GM19351 (cell line): ENCODE results near the gene LZTS2.
"Not testable (repeated sequence)": the region's sequence is repeated elsewhere in the genome, so short reads cannot be mapped to it uniquely, and the experiment has no call there.

Experiments
- ATAC-seq: cut with Tn5 transposase; IDR thresholded peaks from one replicate; pipeline ENCODE4 v1.9.1; 2021; ENCODE audit warnings: mild to moderate bottlenecking, moderate library complexity; ENCODE audit not compliant: unreplicated experiment

The LZTS2 gene, protein sequence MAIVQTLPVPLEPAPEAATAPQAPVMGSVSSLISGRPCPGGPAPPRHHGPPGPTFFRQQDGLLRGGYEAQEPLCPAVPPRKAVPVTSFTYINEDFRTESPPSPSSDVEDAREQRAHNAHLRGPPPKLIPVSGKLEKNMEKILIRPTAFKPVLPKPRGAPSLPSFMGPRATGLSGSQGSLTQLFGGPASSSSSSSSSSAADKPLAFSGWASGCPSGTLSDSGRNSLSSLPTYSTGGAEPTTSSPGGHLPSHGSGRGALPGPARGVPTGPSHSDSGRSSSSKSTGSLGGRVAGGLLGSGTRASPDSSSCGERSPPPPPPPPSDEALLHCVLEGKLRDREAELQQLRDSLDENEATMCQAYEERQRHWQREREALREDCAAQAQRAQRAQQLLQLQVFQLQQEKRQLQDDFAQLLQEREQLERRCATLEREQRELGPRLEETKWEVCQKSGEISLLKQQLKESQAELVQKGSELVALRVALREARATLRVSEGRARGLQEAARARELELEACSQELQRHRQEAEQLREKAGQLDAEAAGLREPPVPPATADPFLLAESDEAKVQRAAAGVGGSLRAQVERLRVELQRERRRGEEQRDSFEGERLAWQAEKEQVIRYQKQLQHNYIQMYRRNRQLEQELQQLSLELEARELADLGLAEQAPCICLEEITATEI

DNA sequence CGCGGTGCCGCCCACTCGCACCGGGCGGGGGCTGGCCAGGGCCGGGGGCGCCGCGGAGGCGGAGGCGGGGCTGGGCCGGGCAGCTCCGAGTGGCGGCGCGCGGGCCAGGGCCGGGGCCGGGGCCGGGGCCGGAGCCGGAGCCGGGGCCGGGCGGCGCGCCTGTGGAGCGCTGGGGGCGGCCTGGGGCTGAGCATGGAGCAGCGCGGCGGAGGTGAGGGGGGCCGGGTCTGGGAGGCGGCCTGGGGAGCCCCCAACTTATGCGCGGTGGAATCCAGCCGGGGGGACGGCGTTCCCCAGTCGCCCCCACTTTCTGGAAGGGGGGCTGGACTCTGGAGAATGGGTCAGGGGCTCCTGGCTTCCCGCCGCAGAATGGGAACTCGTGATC is at the start of gene LZTS2:
Gene LZTS2, plus strand, starts transcription at position 67 of the 385 bp plus-strand sequence. CDS start 2,731 bp downstream, outside the sequence.
- ATAC-seq, result no peak

DNA sequence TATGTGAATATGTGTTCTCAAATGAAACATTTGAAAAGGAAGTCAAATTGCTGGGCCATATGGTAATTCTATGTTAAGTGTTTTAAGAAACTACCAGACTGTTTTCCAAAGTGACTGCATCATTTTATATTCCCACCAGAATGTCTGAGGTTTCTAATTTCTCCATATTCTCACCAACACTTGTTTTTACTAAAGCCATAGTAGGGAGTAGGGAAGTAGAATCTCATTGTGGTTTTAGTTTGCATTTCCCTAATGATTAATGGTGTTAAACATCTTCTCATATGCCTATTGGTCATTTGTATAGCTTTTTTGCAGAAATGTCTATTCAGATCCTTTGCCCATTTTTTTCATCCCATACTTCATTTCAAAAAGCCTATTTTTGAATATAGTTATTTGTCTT is 39.4 kb upstream of the LZTS2 start:
- no peak for ATAC-seq

DNA sequence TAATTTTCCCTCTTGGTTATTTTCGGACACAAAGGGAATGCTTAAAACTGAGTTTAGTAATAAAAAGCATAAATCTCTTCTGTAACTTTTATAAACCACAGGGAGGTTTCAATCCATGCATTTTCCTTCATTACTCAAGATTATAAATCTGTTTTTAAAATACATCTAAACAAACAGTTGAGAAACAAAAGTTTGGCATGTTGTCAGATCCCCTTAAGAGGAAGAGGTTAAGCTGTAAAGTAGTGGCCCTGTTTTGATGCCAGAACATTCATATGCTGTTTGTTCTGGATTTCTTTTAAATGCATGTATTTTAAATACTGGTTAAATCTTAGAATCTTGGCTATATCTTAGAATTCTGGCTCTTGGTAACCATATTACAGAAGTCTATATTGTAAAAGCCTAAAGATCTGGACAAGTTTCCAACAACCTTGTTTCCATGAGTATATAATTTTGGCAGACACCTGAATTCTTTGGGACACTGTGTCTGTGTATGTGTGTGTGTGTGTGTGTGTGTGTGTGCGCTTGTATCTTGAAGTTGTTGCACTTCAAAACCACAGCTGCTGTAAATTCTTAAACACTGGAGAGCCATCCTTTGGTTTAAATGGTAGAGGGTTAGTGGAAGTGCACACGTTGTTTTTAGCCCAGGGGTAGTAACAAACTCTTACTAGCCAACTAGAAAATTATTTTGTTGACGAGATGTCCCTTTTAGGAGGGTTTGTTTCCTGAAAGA is 37.1 kb upstream of the LZTS2 start:
- ATAC-seq, result no peak

DNA sequence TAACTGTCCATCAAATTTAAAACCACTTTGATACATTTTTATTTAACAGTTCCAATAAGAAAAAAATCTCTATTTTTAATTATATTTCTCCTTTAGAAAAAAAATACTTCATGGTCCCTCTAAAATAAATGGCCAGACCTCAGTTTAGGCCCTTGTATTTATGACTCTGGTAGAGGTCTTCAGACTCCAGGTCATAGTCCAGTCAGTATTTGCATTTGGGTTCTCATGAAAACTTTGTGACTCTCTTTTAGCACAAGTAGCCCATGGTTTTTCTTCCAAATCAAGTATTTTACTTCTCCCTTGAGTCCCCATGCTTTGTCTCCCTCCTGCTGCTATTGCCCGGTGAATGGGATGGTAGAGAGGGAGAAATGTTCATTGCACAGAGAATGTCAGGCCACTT is 35.8 kb upstream of the LZTS2 start:
- no peak for ATAC-seq

DNA sequence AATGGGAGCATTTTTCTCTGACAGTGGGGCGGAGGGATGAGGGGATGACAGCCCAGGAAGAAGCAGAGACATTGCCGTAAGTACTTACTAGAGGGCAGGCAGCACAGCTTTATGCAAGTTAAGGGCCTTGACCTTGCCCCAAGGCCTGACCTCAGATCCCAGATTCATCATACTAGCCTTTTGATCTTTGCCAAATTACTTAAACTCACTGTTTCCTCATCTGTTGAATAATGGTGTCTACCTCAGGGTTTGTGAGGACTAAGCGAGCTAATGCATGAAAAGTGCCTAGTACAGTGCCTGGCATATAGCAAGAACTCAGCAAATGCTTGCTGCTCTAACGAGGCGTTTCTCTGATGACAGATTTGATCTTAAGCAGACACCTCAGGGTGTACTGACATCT is 33.8 kb upstream of the LZTS2 start:
- ATAC-seq, result no peak

DNA sequence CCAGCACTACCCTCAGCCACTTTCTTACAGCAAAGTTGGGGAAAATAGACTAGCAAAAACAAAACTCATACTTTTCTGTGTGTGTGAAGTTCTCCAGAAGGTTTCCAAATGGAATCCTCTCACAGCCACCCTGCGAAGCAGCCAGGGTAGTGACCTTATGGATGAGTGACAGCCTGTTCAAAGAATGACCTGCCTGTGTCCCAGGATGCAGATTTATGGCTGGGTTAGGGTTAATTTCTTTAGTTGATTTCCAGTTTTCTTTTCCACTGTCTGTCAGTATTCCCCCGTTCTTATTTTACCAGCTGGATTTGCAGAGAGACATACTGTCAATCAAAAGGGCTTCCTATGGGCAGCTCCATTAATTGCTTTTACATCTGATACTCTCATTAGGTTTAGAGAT is 32.7 kb upstream of the LZTS2 start:
- no peak for ATAC-seq

DNA sequence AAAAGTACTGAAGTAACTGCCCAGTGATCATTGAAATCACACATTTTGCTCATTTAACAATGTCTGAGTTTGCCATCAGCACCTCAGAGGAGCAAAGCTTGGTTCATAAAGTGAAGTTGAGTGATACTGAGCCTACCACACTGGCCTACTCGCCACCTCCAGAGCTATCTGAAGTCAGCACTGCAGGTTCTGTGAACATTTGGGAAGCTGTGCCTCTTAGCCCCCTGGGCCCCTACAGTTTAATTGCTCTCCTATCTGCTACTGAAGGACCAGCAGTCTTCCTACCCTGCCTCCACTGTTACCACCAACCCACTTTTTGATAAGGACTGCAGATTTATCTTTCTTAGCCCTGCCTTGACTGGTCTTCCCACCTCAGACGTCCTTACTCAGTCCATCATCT is 32.3 kb upstream of the LZTS2 start:
- no peak for ATAC-seq

DNA sequence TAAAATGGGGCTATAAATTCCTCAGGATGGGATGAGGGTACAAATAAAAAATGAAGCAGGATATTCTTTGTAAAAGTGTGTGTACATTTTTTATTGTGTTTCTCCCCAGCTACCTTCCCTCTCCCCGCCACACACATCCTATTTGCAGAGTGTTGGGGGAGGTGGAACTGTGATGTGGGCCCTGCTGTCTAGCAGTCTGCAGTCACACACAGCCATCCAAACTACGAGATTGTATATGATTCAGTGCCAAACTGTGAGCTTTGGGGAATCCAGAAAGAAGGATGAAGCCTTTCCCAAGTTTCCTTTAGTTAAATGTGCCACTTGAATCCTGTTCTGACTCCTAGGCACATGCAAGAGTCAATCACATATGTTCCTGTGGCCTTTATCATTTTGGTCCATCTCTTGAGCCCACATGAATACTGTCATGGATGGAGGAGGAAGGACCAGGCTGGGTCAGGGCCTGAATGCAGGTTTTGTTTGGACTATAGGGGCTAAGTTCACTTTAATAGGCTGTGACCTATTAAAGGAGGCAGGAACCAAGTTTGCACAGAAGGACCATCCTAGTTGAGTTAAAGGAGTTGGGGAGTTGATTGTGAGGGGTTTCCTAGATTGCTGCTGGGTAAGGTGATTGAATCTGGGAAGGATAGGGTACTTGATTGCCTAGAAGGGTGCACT is 31.4 kb upstream of the LZTS2 start:
- no peak for ATAC-seq

DNA sequence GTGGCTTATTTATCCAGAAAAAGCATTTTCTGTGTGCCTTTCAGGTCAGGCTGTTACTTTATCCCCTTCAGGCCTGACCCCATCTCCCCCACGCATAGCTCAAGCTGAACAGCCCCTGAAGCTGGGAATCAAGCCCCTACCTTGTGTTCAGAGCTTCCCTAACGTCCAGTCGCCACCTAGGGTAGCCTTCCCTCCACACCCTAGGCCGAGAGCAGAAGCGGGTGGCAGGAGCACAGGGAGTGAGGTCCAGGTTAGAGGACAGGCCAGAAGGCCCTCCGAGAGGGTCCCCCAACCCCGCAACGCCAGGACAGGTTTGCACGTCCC is 30.8 kb upstream of the LZTS2 start:
- ATAC-seq, result no peak

DNA sequence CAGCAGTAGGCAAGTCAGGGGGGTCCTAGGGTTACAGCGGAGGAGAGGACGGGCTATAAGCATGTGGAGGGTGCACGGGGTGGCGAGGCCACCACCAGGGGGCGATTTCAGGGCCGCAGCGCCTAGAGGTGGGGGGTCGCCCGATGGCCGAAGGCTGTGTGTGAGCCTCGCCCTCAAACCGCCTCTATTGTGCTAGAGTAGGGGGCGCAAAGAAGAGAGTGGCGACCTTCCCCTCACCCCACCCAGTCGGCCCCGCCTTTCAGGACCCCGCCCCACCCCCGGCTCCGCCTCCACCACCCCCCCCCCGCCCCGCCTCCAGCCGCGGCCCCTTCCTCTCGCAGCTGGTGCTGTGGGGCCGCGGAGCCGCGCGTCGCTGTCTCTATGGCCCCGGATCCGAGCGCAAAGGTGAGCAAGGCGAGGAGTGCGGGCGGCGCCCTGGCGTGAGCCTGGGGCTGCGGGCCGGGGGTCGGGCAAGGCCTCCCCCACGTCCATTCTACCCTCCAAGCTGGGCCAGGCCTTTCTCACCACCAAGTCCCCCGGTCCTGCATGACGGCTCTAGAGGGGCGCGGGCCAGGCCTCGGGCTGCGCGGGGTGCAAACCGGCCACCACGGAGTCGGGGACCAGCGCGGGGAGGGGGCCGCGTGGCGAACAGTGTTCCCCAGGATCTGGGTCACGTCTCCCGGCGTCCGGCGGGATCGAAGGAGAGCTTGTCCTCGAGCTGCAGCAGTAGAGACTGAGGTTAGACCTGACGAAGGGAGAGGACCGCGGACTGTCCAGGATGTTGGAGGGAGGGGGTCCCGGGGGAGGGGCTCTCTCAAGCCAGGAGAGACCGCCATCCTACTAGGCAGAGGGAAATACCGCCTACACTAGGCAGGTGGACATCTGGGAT is 30.2 kb upstream of the LZTS2 start, which contains the start of gene SEMA4G:
Gene SEMA4G, plus strand, starts transcription at position 318 of the 889 bp plus-strand sequence. CDS start 3,409 bp downstream, outside the sequence.
- no peak for ATAC-seq

DNA sequence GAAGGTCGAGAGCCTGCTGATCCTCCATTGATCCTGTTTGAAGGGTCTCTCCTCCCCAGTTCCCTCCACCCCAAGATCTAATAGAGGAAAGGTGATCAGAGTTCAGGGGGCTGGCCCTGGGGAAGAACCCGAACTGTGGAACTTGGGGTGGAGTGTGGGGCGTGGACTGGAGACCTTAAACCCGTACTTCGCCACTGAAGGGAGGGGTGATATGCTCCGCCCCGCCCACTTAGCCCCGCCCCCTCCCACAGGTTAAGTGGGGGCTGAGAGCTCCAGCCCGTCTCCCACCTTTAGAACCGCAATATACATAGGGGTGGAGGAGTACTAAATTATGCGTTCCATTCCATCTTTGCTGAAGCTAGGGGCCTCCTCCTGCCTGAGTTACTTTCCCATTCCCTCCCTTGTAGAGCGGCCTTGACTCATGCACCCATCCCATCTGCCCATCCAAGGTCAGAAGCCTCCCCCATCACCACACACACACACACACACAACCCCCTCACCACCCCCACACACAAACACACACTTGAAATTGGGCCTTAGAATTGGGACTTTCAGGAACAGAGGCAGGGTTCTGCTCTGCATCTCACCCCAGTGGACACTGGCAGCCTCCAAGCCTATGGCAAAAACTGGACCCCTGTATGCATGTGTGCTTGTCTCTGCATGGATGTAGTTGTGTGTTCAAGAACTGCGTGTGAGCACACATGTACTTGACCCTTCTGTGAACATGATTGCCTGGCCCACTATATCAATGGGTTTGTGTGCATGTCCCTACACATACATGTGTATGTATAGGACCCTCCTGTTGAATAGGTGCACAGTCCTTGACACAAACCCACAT is 29.3 kb upstream of the LZTS2 start:
- ATAC-seq, result no peak

DNA sequence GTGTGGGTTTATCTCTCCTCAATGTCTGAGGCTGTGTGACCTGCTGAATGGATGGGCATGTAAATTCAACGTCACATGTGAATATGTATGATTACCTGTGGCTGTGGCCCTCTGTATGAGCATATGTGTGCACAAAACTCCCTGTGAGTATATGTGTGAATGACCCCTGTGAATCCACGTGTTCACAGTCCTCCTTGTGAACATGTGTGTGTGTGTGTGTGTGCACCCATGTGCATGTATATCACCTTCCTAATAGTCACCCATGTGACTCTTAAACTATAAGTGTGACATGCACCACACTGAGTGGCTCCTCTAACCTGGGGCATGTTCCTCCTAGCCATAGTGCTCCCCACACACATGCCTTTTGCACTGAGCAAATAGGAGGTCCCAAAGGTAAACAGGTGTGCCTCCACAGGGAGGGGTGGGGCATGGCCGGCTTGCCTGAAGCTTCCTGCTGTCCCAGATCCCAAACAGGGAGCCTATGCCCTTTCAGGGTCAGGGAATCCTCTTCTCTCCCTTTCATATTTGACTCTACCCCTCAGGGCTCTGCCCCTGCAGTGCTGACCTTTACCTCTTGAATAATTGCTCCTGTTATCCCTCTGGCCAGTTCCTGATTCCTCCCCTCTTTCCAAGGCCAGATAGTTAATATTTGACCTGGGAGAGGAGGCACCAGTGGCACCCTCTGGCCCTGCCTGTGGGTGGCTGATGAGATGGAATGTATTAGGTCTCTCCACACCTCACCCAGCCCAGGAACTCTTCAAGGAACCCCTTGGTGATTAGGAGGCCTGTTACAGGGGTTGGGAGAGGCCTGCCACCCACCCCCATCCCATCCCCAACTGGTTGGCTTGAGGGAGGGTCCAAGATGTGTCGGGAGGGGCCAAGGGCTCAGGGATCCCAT is 28.4 kb upstream of the LZTS2 start:
- no peak for ATAC-seq

DNA sequence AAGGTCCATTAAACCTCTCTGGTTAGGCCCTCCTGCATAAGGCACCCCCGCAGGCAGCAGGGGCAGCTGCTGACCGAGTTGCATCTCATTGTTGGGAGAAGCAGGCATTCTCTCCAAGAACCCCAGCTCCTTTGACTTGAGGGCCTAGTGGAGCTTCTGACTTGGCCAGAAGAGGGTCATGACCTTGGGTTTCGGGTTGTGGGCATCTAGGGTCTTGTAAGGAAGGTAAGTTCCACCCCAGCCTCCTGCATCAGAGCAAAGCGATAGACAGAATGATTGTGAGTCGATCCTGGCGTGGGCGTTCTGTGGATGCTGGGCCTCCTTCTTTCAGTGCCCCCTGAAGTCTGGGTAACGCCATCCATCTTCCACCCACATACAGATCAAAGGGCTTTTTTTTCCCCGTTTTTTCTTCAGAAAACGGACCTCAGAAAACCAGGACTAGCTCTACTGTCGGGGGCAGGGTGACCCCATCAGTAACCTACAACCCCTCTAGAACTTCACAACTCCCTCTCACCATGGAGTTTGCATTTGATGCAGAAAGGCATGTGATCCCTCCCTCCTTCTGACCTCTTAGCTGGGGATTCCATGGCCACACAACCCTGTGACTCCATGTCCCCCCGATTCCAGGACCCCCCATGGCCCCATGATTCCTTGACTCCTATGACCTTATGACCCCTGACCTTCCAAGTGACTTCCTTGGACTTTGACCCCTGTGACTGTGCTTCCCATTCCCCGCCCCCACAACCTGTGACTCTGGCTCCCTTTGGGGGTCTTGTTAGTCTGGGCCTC is 27.3 kb upstream of the LZTS2 start:
- no peak for ATAC-seq

DNA sequence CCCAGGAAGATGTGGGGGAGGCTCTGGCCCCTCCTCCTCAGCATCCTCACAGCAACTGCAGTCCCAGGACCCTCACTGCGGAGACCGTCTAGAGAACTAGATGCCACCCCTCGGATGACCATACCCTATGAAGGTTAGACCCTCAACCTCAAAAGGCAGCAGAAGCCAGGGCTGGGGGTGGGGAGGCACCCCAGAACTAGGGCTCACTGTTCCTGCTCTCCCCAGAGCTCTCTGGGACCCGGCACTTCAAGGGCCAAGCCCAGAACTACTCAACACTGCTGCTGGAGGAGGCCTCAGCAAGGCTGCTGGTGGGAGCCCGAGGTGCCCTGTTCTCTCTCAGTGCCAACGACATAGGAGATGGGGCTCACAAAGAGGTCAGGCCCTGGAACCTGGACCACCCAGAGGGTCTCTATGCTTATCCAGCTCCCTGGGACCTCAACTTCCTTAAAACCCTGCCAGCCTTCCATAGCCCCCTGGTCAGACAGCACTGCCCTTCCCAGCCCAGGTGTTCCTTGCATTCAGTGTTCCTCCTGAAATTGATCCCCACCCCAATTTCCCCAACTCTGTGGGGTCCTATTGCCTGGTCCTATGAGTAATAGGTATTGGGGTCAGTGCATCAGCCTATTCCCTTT is 26.6 kb upstream of the LZTS2 start:
- ATAC-seq, result no peak

DNA sequence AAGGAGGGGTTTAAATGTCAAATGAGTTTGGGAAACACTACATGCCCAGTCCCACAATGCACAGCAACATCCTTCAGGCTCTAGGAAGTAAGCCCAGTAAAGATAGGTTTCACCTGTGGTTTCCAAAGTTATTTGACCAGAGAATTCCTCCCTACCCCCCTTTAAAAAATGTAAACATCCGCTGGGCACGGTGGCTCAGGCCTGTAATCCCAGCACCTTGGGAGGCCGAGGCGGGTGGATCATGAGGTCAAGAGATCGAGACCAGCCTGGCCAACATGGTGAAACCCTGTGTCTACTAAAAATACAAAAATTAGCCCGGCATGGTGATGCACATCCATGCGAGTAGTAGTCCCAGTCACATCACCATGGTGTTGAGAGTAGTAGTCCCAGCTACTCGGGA is 24.2 kb upstream of the LZTS2 start:
- ATAC-seq, result not testable (repeated sequence)

DNA sequence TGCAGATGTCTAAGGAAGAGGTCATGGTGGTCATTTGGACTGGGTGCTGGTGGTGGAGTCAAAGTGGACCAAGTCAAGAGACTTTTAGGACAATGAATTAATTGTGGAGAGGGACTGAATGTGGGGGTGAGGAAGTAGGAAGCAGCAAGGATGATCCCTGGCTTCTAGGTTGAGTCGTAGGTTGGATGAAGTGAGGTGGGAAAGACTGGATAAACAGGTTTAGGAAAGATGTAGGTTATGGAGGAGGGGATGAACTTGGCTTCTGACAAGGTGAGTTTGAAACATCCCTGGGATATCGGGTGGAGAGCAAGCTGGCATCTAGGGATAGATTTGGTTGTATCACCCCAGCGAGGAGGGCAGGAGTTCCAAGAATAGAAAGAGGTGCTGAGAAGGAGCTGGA is 22.7 kb upstream of the LZTS2 start:
- no peak for ATAC-seq

DNA sequence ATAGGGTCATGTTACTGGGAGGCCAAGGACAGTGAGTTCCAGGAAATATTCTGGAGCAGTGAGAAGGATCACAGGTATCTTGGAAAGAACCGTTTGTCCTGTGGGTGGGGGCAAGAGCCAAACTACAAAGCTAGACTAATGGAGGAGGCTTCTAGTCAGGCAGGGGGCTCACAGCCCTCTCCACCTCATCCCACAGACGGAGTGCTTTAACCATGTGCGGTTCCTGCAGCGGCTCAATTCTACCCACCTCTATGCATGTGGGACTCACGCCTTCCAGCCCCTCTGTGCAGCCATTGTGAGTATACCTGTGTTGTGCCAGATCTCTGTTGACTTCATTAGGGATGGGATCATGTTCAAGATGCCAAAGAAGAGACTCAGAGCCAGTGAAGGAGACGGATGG is 22.2 kb upstream of the LZTS2 start:
- no peak for ATAC-seq
